Gastrocnemius medialis (tissue), 4 donors: ENCODE results near the gene SYPL1. TPM values are rescaled to one million over a fixed set of nuclear protein-coding genes. Genes with fewer than 3 reads are reported as not detected.
A peak's percentile ranks its signal among the peaks of the same experiment; 100 is the strongest.

Source experiments
- ATAC-seq, 2 donors: fragments of 150-250 bp; one replicate each; pipeline ENCODE4 v1.9.1; 2016
- DNase-seq, 2 donors: peaks; one replicate each; pipeline ENCODE4 v3.0.0-alpha.2; 2019
- H3K27ac ChIP-seq, 4 donors: fragments of 200-600 bp; sonication (generic); 1 replicate in 1 of 4; 2 replicates in 3 of 4; pipeline ENCODE4 v1.5.1; 2016 to 2018; ENCODE audit warnings: mild to moderate bottlenecking in 2 of 4, moderate library complexity in 1 of 4
- H3K27me3 ChIP-seq, 3 donors: fragments of 200-600 bp; sonication (generic) in 2 of 3; 1 replicate in 1 of 3; 2 replicates in 2 of 3; pipeline versions ENCODE4 v1.5.1 to v1.6.0; 2016 to 2019; ENCODE audit warnings: mild to moderate bottlenecking in 1 of 3, moderate library complexity in 1 of 3
- H3K36me3 ChIP-seq, 2 donors: fragments of 200-600 bp; sonication (generic) in 1 of 2; one replicate each; pipeline ENCODE4 v1.5.1; 2017 to 2018
- H3K4me1 ChIP-seq, 2 donors: fragments of 200-600 bp; sonication (generic) in 1 of 2; one replicate each; pipeline ENCODE4 v1.5.1; 2016 to 2017; ENCODE audit warnings: mild to moderate bottlenecking in 2 of 2
- H3K4me3 ChIP-seq, 4 donors: fragments of 200-600 bp; sonication (generic) in 3 of 4; 1 replicate in 1 of 4; 2 replicates in 3 of 4; pipeline ENCODE4 v1.5.1; 2016 to 2019; ENCODE audit warnings: mild to moderate bottlenecking in 2 of 4
- H3K9me3 ChIP-seq, 3 donors: fragments of 200-600 bp; sonication (generic) in 2 of 3; 1 replicate in 1 of 3; 2 replicates in 2 of 3; pipeline ENCODE4 v1.5.1; 2016 to 2019
- POLR2A ChIP-seq, 2 donors: fragments of 450-650 bp; IDR thresholded peaks; one replicate each; pipeline ENCODE4 v1.6.1; 2017; ENCODE audit warnings: antibody characterized with exemption in 2 of 2, mild to moderate bottlenecking in 2 of 2, moderate library complexity in 2 of 2
- in situ Hi-C, 4 donors: fragments of 200-750 bp; cut with MboI; loops; one replicate each; pipeline versions ENCODE4 v1.15.0 to v1.8.0; 2017; ENCODE audit warnings: low sequenced_read_pairs in 4 of 4
- intact Hi-C: fragments of 100-400 bp; cut with DNase I; formaldehyde crosslinking; loops from one replicate; pipeline ENCODE4 v1.15.1; 2023; ENCODE audit warnings: low total_unique reads
- total RNA-seq, 4 donors: library from RNA; depleted of rRNA; stranded (reverse); fragments of >200 nt; gene quantifications; one replicate each; pipeline versions ENCODE4 v1.1.0 to v1.2.3, GENCODE V29; 2016
- TF ChIP-seq, protein P1 (sequence below), 5 experiments: fragments of 450-650 bp in 3 of 5; fragments of 200-600 bp in 2 of 5; sonication (generic) in 2 of 5; IDR thresholded peaks in 4 of 5; conservative IDR thresholded peaks in 1 of 5; 1 replicate in 4 of 5; 2 replicates in 1 of 5; pipeline ENCODE4 v1.5.1; 2016 to 2019; ENCODE audit warnings: antibody characterized with exemption in 5 of 5, mild to moderate bottlenecking in 3 of 5, moderate library complexity in 3 of 5

SYPL1 gene
- total RNA-seq, 4 donors from 2014 or later, result 81.5 to 90.9 (median 83.2) TPM

DNA sequence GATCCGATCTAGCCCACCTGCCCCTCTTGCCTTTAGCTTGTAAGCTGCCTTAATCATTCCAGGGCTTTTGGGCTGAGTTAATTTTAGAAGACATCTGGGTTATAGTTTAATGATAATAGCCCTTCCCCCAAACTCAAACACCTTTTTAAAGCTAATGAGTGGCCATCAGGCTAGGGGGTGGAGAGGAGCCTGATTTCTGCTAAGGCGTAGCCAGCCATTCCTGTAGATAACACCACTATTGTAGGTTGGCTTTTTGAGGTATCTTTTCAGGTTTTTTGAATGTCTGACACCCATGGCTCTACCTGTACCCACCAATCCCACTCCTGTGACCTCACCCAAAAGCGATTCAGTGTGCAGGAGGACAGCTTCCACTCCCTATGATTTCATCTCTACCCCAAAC is 7.6 kb upstream of the SYPL1 start:
- no peak for ATAC-seq
- H3K36me3 ChIP-seq, result no peaks in the 10 kb centered on the region
- in situ Hi-C loops, result loop anchor here in 2 of 4 donors (25.0 kb wide), 2 partner anchors 1107 to 1132 kb away; partner anchors contain the start of gene KMT2E (in 1 of the 2)
- intact Hi-C loops, result no loop called here
- H3K9me3 ChIP-seq, result no peaks in the 10 kb centered on the region
- no peak for DNase-seq
- TF ChIP-seq, protein P1, sequence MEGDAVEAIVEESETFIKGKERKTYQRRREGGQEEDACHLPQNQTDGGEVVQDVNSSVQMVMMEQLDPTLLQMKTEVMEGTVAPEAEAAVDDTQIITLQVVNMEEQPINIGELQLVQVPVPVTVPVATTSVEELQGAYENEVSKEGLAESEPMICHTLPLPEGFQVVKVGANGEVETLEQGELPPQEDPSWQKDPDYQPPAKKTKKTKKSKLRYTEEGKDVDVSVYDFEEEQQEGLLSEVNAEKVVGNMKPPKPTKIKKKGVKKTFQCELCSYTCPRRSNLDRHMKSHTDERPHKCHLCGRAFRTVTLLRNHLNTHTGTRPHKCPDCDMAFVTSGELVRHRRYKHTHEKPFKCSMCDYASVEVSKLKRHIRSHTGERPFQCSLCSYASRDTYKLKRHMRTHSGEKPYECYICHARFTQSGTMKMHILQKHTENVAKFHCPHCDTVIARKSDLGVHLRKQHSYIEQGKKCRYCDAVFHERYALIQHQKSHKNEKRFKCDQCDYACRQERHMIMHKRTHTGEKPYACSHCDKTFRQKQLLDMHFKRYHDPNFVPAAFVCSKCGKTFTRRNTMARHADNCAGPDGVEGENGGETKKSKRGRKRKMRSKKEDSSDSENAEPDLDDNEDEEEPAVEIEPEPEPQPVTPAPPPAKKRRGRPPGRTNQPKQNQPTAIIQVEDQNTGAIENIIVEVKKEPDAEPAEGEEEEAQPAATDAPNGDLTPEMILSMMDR (IDR thresholded peaks at IDR 0.05 in 4 of 5, conservative IDR thresholded peaks at IDR 0.05 in 1 of 5), result no peak
- no peak for TF ChIP-seq POLR2A (IDR thresholded peaks at IDR 0.05)
- no peaks in the 10 kb centered on the region for H3K27me3 ChIP-seq
- peaks cover 29 to 69% of the 10 kb centered on the region in 2 donors for H3K4me1 ChIP-seq
- peak overlapping the region in 3 of 4 donors; percentile 8 to 99 (median 41) for H3K27ac ChIP-seq
- no peak overlapping the region for H3K4me3 ChIP-seq

DNA sequence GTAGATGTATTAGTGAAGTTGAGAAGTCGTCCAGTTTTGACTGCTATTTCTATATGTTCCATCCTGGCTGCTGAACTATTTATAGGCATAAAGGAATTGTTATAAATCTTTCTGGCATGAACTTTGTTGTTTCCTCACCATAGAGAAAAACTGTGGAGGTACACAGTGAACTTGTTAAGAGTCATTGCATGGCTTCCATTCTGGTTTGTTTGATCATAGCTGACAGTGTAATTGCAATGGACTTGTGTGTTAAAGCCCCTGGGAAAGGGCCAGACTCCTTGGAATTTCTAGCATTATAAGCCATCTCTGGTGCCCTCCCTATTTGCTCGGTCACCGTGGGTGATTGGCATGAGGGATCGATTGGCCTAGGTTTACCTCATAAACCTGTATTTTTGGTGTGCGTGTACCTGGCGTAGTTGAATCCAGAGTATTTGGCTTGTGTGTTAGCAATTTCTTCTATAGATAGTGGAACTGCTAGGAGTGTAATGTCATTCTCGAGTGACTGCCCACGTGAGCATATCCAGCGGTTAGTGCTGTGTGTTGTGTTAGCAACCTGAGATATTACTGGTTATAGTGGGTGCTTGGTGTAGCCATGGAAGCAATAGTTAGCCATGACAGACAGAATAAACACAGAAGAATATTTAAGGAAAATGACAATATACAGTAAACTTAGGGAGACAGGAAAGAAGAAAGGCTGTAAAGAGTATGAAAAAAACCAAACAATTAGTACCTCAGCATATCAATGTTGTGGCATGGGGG is 5.9 kb upstream of the SYPL1 start:
- Histone ChIP-seq H3K4me1 (peaks cover 30 to 66% of the 10 kb centered on the region in 2 donors), H3K9me3 (no peaks in the 10 kb centered on the region), H3K36me3 (no peaks in the 10 kb centered on the region), H3K4me3 (no peak overlapping the region), H3K27ac (peak overlapping the region; percentile 84 to 99 (median 96)), H3K27me3 (no peaks in the 10 kb centered on the region)
- intact Hi-C loops (no loop called here), in situ Hi-C loops (loop anchor here in 2 of 4 donors (25.0 kb wide), 2 partner anchors 1106 to 1131 kb away; partner anchors contain the start of gene KMT2E (in 1 of the 2))
- TF ChIP-seq, protein P1 (IDR thresholded peaks at IDR 0.05 in 4 of 5, conservative IDR thresholded peaks at IDR 0.05 in 1 of 5), result no peak
- no peak for TF ChIP-seq POLR2A (IDR thresholded peaks at IDR 0.05)
- DNase-seq (no peak), ATAC-seq (no peak)

DNA sequence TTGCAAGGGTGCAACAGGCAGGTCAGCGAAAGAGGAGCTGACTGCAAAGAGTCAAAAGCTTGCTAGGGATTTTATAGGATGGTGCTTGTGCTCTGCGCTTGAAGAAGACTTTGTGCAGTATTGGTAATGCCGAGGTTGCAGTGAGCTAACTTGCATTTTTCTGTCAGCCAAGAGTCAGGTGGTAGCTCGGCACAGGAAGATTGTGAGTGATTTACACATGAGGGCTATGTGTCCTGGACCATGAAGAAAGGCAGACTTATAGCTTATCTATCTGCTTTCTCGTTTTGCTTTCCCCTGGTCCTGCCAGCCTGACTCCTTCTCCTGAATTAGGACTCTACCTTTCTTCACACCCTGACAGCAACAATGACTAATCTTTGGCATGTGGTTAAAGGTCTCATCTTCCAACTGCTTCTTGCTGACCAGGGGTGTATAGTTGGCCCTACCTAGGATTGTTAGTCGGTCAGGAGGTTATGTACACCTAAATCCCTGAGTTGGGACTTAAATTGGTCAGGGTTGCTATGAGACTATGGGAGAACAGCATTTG is 4.1 kb upstream of the SYPL1 start:
- no peak overlapping the region for H3K4me3 ChIP-seq
- H3K9me3 ChIP-seq, result no peaks in the 10 kb centered on the region
- intact Hi-C loops (loop anchor here (1.0 kb wide), 1 partner anchor 23 kb away; no protein-coding TSS in a partner anchor), in situ Hi-C loops (loop anchor here in 2 of 4 donors (25.0 kb wide), 2 partner anchors 1104 to 1129 kb away; partner anchors contain the start of gene KMT2E (in 1 of the 2))
- peak; percentile 62 to 67 for ATAC-seq
- H3K27me3 ChIP-seq, result no peaks in the 10 kb centered on the region
- TF ChIP-seq, protein P1 (IDR thresholded peaks at IDR 0.05 in 4 of 5, conservative IDR thresholded peaks at IDR 0.05 in 1 of 5), result no peak
- TF ChIP-seq POLR2A (IDR thresholded peaks at IDR 0.05), result no peak
- no peaks in the 10 kb centered on the region for H3K36me3 ChIP-seq
- H3K27ac ChIP-seq, result peak overlapping the region; percentile 84 to 99 (median 96)
- H3K4me1 ChIP-seq, result peaks cover 33 to 57% of the 10 kb centered on the region in 2 donors
- DNase-seq, result peak; percentile 32 to 49

DNA sequence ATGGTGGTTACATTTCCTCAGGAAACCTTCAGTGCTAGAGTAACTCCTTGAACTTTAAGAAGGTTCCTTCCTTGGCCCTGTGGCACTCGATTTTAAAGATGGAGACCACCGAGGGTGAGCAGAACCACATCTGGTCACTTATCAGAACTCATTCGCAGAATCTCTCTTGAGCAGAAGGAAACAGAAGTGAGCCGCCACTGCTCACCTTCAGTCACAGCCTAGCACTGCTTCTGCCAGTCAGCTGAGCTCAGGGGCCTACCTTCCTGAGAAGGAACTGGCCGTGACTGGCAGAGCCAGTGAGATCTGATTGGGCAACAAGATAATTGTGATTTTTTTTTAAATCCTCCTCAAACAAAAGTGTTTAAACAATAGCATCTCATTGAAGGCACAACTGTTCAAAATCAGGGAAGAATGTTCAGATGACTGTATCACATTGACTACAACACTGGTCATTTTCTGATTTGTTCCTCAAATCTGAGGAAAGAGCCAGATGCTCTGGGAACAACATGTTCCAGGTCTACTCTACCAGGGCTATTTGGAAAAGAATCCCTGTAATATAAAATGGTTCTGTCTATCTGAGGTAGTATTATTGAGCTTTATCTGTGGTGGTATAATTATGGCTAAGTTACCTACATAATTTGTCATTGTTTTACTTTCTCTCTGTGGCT is 2.7 kb upstream of the SYPL1 start:
- H3K9me3 ChIP-seq, result no peaks in the 10 kb centered on the region
- H3K27me3 ChIP-seq, result no peaks in the 10 kb centered on the region
- TF ChIP-seq, protein P1 (IDR thresholded peaks at IDR 0.05 in 4 of 5, conservative IDR thresholded peaks at IDR 0.05 in 1 of 5), result no peak
- no peak for TF ChIP-seq POLR2A (IDR thresholded peaks at IDR 0.05)
- peak overlapping the region; percentile 84 to 99 (median 96) for H3K27ac ChIP-seq
- no peaks in the 10 kb centered on the region for H3K36me3 ChIP-seq
- intact Hi-C loops, result loop anchor here (5.0 kb wide), 3 partner anchors 37 to 1467 kb away; partner anchors contain the start of genes BCAP29 and KMT2E
- in situ Hi-C loops, result loop anchor here in 2 of 4 donors (25.0 kb wide), 2 partner anchors 1103 to 1128 kb away; partner anchors contain the start of gene KMT2E (in 1 of the 2)
- no peak overlapping the region for H3K4me3 ChIP-seq
- peaks cover 39 to 54% of the 10 kb centered on the region in 2 donors for H3K4me1 ChIP-seq
- ATAC-seq (no peak), DNase-seq (peak; percentile 41 to 53)
